A549 (cell line): ENCODE data around the gene DNAI4. TPM values are rescaled to one million over a fixed set of nuclear protein-coding genes. Genes with fewer than 3 reads are reported as not detected.
"Not testable (repeated sequence)": the region's sequence is repeated elsewhere in the genome, so short reads cannot be mapped to it uniquely, and the experiment has no call there.

ENCODE experiments used
- ATAC-seq, 2 experiments: fragments of 200-7000 bp in 1 of 2; fragments of >200 bp in 1 of 2; cut with Nextera tagmentation in 1 of 2; cut with Tn5 transposase in 1 of 2; 3 replicates each; pipeline versions ENCODE4 v1.8.0 to v1.9.1; 2018 to 2020; ENCODE audit warnings: mild to moderate bottlenecking in 1 of 2, moderate library complexity in 1 of 2
- CTCF ChIA-PET: fragments of 300-600 bp; sonication (Branson Sonifier 250); formaldehyde crosslinking; extraction: SDS; loops from one replicate; lab custom pipeline; 2021; ENCODE audit warnings: antibody characterized with exemption, inconsistent platforms; lab: Yijun Ruan, JAX
- POLR2A ChIA-PET: fragments of 350-600 bp; formaldehyde crosslinking; extraction: SDS; loops from one replicate; lab custom pipeline; 2021; ENCODE audit warnings: antibody characterized with exemption, inconsistent platforms; lab: Yijun Ruan, JAX
- DNase-seq, 2 experiments: peaks; one replicate each; pipeline versions ENCODE4 v3.0.0 to v3.0.0-alpha.2; 2011 to 2016; ENCODE audit warnings: low read depth in 1 of 2, low spot score in 1 of 2
- FAIRE-seq: peaks from 2 replicates; lab custom pipeline; 2011; peaks lifted over from hg19 to GRCh38; lab: Jason Lieb, UNC
- H3K27ac ChIP-seq, 2 experiments: fragments of >200 bp; sonication (Bioruptor Twin); formaldehyde crosslinking; 3 replicates each; pipeline ENCODE4 v1.5.1; 2016 to 2017
- H3K4me1 ChIP-seq: fragments of >200 bp; sonication (Bioruptor Twin); formaldehyde crosslinking; 3 replicates; pipeline ENCODE4 v1.6.1; 2016
- H3K4me2 ChIP-seq: fragments of >200 bp; sonication (Bioruptor Twin); formaldehyde crosslinking; 3 replicates; pipeline ENCODE4 v1.6.1; 2016
- H3K4me3 ChIP-seq: fragments of >200 bp; sonication (Bioruptor Twin); formaldehyde crosslinking; 3 replicates; pipeline ENCODE4 v1.5.1; 2016
- H3K9me3 ChIP-seq: fragments of >200 bp; sonication (Bioruptor Twin); formaldehyde crosslinking; 3 replicates; pipeline ENCODE4 v1.6.1; 2016
- BHLHE40 ChIP-seq: IDR thresholded peaks from 2 replicates; pipeline ENCODE4 v1.6.1; 2012; ENCODE audit warnings: low read depth, low read length, inconsistent platforms
- CBX2 ChIP-seq: fragments of 200-600 bp; sonication (generic); IDR thresholded peaks from 2 replicates; pipeline ENCODE4 v1.6.1; 2016; ENCODE audit warnings: low read depth, mild to moderate bottlenecking, borderline replicate concordance
- CHD2 ChIP-seq: fragments of 150-350 bp; IDR thresholded peaks from 2 replicates; pipeline ENCODE4 v1.6.1; 2014; ENCODE audit warnings: low read length; ENCODE audit not compliant: partially characterized antibody
- E2F6 ChIP-seq: IDR thresholded peaks from 2 replicates; pipeline ENCODE4 v1.6.1; 2012; ENCODE audit warnings: low read depth, borderline replicate concordance
- EHMT2 ChIP-seq: fragments of 200-600 bp; sonication (generic); IDR thresholded peaks from 2 replicates; pipeline ENCODE4 v1.6.1; 2016; ENCODE audit warnings: antibody characterized with exemption, low read depth, mild to moderate bottlenecking, moderate library complexity
- ELK1 ChIP-seq: fragments of 150-350 bp; IDR thresholded peaks from 2 replicates; pipeline ENCODE4 v1.6.1; 2014; ENCODE audit warnings: low read depth, mild to moderate bottlenecking, low read length
- EP300 ChIP-seq, 2 experiments: fragments of >200 bp; sonication (Bioruptor Twin); formaldehyde crosslinking; IDR thresholded peaks; 2 replicates in 1 of 2; 3 replicates in 1 of 2; pipeline ENCODE4 v1.6.1; 2016 to 2017
- FOSB ChIP-seq: fragments of 250-450 bp; sonication (Bioruptor Pico); IDR thresholded peaks from 2 replicates; pipeline ENCODE4 v1.5.0; 2020; ENCODE audit warnings: mild to moderate bottlenecking, moderate library complexity
- FOSL2 ChIP-seq, 2 experiments: fragments of 450-650 bp in 1 of 2; fragments of >200 bp in 1 of 2; sonication (Bioruptor Twin) in 1 of 2; formaldehyde crosslinking; IDR thresholded peaks; 2 replicates each; pipeline versions ENCODE4 v1.5.0 to v1.6.1; 2016 to 2020; ENCODE audit warnings: mild to moderate bottlenecking in 1 of 2, moderate library complexity in 1 of 2
- HOXA7 ChIP-seq: fragments of 250-450 bp; sonication (Bioruptor Pico); IDR thresholded peaks from 2 replicates; pipeline ENCODE4 v1.5.0; 2020; ENCODE audit warnings: mild to moderate bottlenecking, moderate library complexity
- JUN ChIP-seq, 2 experiments: fragments of >200 bp; sonication (Bioruptor Twin); formaldehyde crosslinking; IDR thresholded peaks; 2 replicates in 1 of 2; 3 replicates in 1 of 2; pipeline ENCODE4 v1.6.1; 2016 to 2017
- KDM5A ChIP-seq: fragments of 200-600 bp; sonication (generic); IDR thresholded peaks from 2 replicates; pipeline ENCODE4 v1.6.1; 2016; ENCODE audit warnings: antibody characterized with exemption, mild to moderate bottlenecking
- NFE2L2 ChIP-seq: fragments of 150-350 bp; conservative IDR thresholded peaks from 2 replicates; pipeline ENCODE4 v1.6.1; 2014; ENCODE audit warnings: low read length
- NPAS2 ChIP-seq: fragments of 250-450 bp; sonication (Bioruptor Pico); IDR thresholded peaks from 2 replicates; pipeline ENCODE4 v1.8.0; 2022; ENCODE audit warnings: mild to moderate bottlenecking, moderate library complexity, borderline replicate concordance
- PBX3 ChIP-seq: IDR thresholded peaks from 2 replicates; pipeline ENCODE4 v1.6.1; 2012
- PHF8 ChIP-seq: fragments of 200-600 bp; sonication (generic); IDR thresholded peaks from 2 replicates; pipeline ENCODE4 v1.6.1; 2016; ENCODE audit warnings: low read depth, mild to moderate bottlenecking, antibody characterized with exemption, moderate library complexity, borderline replicate concordance
- POLR2A ChIP-seq: IDR thresholded peaks from 2 replicates; pipeline ENCODE4 v1.6.1; 2012; ENCODE audit warnings: mild to moderate bottlenecking, low read length
- RFX5 ChIP-seq: fragments of 450-650 bp; IDR thresholded peaks from 2 replicates; pipeline ENCODE4 v1.7.1; 2014; ENCODE audit warnings: antibody characterized with exemption, mild to moderate bottlenecking, moderate library complexity
- TP53 ChIP-seq: fragments of 250-450 bp; sonication (Bioruptor Pico); IDR thresholded peaks from 2 replicates; pipeline ENCODE4 v1.5.0; 2021; ENCODE audit warnings: mild to moderate bottlenecking, moderate library complexity
- USF2 ChIP-seq: fragments of 450-650 bp; IDR thresholded peaks from 2 replicates; pipeline ENCODE4 v1.6.1; 2014; ENCODE audit warnings: antibody characterized with exemption
- ZFP36 ChIP-seq: fragments of 450-650 bp; IDR thresholded peaks from 2 replicates; pipeline ENCODE4 v1.6.1; 2014; ENCODE audit warnings: borderline replicate concordance; ENCODE audit not compliant: partially characterized antibody
- WGBS: methylation state at CpG from one replicate; pipeline ENCODE4 v1.1.6; 2017; ENCODE audit errors: missing lambda C conversion rate; 5-methylcytosine and 5-hydroxymethylcytosine counted together
- polyA plus RNA-seq, 4 experiments: library from polyadenylated mRNA; depleted of rRNA in 3 of 4; stranded (reverse); fragments of >200 nt; fragmentation: RNase III in 1 of 4; extraction: RNeasy Plus Mini Kit Qiagen cat#74134 plus additional on column Dnase treatment in 1 of 4; gene quantifications; 2 replicates in 3 of 4; 3 replicates in 1 of 4; pipeline ENCODE4 v1.2.3, GENCODE V29; 2011 to 2017

DNAI4 gene
- polyA plus RNA-seq, 2 of the 4 experiments (the other 2 are of a cell fraction) = 1.3 to 4.7 TPM

- no peak overlapping the region for H3K4me2 ChIP-seq
- DNase-seq (no peak), FAIRE-seq (no peak), ATAC-seq (no peak)
- H3K4me1 ChIP-seq = no peaks in the 10 kb centered on the region
- H3K9me3 ChIP-seq = no peaks in the 10 kb centered on the region
- no peak for TF ChIP-seq KDM5A
- TF ChIP-seq PHF8 = no peak
- no peak for TF ChIP-seq RFX5
- no peak for TF ChIP-seq HOXA7
- no peak for TF ChIP-seq NPAS2 (CRISPR knock-in tag)
- no peak for TF ChIP-seq FOSB
- TF ChIP-seq CBX2 = no peak
- TF ChIP-seq EHMT2 = no peak
- no peak for TF ChIP-seq BHLHE40
- TF ChIP-seq ELK1 = no peak
- TF ChIP-seq FOSL2 (IDR thresholded peaks at IDR 0.05) = no peak
- no peak for TF ChIP-seq FOSL2 (CRISPR knock-in tag; IDR thresholded peaks at IDR 0.05)
- TF ChIP-seq POLR2A = no peak
- no peak for TF ChIP-seq EP300 (IDR thresholded peaks at IDR 0.05)
- no peak for TF ChIP-seq CHD2
- TF ChIP-seq, all 56 proteins: peak for 0
- 61% methylated on average over 4 of the region's 4 CpGs for WGBS
- ChIA-PET POLR2A (no interaction called here), CTCF (interaction anchor here (0.6 kb wide), 1 partner anchor 77 kb away, joined by 3 read pairs; no protein-coding TSS in a partner anchor)
- H3K4me3 ChIP-seq = no peak overlapping the region
- no peak overlapping the region for H3K27ac ChIP-seq
Observed at GRCh38 chr1:66787641-66788040, 137.0 kb downstream of the DNAI4 start.

- DNase-seq, FAIRE-seq, ATAC-seq, H3K27ac ChIP-seq, CTCF ChIA-PET, H3K4me2 ChIP-seq, H3K4me3 ChIP-seq, H3K4me1 ChIP-seq, H3K9me3 ChIP-seq, POLR2A ChIA-PET: not testable (repeated sequence)
- 26% methylated on average over 2 of the region's 2 CpGs for WGBS
Observed at GRCh38 chr1:66785800-66786199, 138.9 kb downstream of the DNAI4 start.

GRCh38 chr1:66779475-66780078 is 145.1 kb downstream of the DNAI4 start:
- H3K4me2 ChIP-seq = no peak overlapping the region
- H3K27ac ChIP-seq = no peak overlapping the region
- DNase-seq (no peak), ATAC-seq (no peak)
- H3K9me3 ChIP-seq = no peaks in the 10 kb centered on the region
- no peaks in the 10 kb centered on the region for H3K4me1 ChIP-seq
- ChIA-PET CTCF (interaction anchor here (0.6 kb wide), 1 partner anchor 134 kb away, joined by 5 read pairs; no protein-coding TSS in a partner anchor), POLR2A (no interaction called here)
- 15% methylated on average over 2 of the region's 2 CpGs for WGBS
- H3K4me3 ChIP-seq = no peak overlapping the region
- TF ChIP-seq E2F6 (no peak), NFE2L2 (no peak), ZFP36 (no peak), ELK1 (no peak), TP53 (CRISPR knock-in tag) (no peak), CHD2 (no peak), PBX3 (no peak), USF2 (no peak), JUN (IDR thresholded peaks at IDR 0.05) (no peak)
- TF ChIP-seq, all 56 proteins: peak for 0
- FAIRE-seq = no peak
